Measurements from ENCODE around the gene ELOVL6.
"Not testable (repeated sequence)": the region's sequence is repeated elsewhere in the genome, so short reads cannot be mapped to it uniquely, and the experiment has no call there.

The ELOVL6 gene

GRCh38 chr4:110119880-110120279, 78.5 kb downstream of the ELOVL6 start:
- DNase-seq = no peak

- DNase-seq = no peak
Measured at GRCh38 chr4:110119337-110119736, 79.1 kb downstream of the ELOVL6 start.

DNA sequence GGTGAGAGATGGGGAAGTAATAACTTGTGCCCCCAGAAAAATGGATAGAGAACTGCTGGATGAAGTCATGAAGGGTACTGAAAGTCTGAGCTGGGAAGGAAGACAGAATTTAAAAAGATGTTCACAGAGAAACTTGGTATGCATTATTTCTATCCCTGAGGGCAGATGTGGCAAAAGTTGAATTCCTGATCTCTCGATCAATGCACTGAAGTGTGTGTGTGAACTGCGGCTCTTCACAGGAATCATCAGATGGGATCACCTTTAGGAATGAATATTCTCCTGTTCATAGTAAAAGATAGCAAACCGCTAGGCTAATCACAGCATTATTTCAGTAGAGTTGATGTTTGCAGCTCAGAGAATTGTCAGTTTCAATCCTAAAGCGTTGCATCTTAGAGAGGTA, 86.4 kb downstream of the ELOVL6 start:
- DNase-seq = no peak

GRCh38 chr4:110109455-110109854, 89.0 kb downstream of the ELOVL6 start:
- DNase-seq = no peak

- no peak for DNase-seq
Measured at GRCh38 chr4:110108960-110109359, 89.5 kb downstream of the ELOVL6 start.

DNA sequence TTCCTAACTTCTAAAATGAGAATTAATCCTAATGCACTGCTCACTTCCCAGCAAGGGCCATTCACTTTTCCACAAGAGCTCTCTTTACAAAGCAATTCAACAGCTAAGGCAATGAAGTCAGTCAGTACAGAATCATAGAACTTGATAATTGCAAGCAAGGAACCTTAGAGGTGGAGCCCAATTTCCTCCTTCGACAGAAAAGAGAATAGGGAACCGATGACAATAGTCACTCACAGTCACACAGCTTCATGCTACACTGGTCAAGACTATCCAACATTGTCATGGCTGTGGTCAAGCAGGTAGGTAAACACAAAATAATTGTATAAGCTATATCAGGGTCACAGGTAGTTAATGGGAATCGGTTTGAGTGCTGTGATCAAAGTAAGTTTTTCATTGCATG, 90.0 kb downstream of the ELOVL6 start:
- DNase-seq = no peak

DNA sequence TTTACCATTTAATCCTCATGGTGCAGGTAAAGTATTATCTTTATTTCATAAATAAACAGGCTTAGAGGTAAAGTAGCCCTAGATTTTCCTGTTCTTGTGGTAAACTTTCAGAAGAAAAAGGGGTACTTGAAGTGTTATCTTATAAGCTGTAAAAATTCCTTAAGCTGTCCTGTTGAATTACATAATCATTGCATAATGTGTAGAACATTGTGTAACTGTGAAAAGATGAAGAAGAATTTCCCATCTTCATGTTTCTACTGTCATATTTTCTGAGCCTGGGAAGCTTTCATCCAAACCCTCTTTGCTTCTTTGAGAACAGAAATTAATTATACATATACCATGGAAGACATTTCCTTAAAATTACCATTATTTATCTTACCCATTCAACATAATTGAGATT, 90.5 kb downstream of the ELOVL6 start:
- no peak for DNase-seq

- DNase-seq = no peak
Measured at GRCh38 chr4:110106931-110107296, 91.5 kb downstream of the ELOVL6 start.

DNA sequence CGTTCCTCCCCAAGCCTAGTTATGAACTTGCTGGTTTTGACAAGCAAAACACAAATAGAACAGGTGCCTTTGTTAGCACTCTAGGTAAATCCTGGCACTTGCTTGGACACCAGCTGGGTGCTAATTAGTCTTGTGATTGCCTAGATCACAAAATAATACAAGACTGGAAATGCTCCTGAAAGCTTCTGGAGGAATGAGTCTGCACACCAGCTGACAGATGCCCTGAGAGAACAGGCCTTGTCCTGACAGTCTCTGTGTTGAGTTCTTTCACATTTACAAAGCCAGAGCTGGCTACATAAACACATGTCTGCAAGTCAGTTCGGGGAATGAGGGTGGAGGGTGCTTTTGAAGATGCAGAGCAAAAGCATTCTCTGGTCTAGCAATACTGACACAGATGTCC, 93.8 kb downstream of the ELOVL6 start:
- DNase-seq = no peak

- no peak for DNase-seq
Measured at GRCh38 chr4:110099638-110100037, 98.8 kb downstream of the ELOVL6 start.

DNA sequence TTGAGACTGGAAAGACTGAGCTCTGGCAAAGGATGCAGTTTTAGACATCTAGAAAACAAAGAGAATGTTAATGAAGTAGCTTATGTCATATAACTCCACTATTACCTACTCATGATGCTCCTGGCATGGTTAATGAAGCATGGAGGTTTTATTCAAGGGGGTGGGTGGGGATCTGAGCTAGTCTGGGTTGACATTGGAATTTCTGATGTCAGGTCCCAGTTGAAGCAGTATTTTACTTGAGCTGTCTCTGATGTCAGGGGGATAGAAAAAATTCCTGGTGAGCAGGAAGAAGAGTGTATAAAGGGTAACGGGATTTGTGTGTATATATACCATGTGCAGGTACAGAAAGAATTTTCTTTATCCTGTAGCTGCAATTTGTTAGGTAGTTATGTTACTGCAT, 102.0 kb downstream of the ELOVL6 start:
- no peak for DNase-seq

- no peak for DNase-seq
Measured at GRCh38 chr4:110092646-110093045, 105.8 kb downstream of the ELOVL6 start.

- DNase-seq = no peak
Measured at GRCh38 chr4:110091434-110092140, 106.8 kb downstream of the ELOVL6 start.

DNA sequence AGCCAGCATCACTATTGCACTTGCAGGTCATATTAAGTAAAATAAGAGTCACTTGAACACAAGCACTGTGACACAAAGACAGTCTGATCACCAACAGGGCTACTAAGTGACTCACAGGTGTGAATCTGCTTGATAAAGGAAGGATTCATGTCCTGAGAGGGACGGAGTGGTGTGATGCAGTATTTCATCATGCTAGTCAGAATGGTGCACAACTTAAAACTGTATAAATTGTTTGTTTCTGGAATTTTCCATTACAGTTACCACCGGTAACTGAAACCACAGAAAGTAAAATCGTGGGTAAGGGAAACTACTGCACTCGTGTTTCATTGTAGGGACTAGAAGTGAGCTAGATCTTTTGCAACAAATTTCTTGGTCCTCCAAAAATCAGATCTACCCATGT, 109.7 kb downstream of the ELOVL6 start:
- DNase-seq = no peak

GRCh38 chr4:110087070-110087708, 111.2 kb downstream of the ELOVL6 start:
- DNase-seq = peak; percentile 29 to 42

DNA sequence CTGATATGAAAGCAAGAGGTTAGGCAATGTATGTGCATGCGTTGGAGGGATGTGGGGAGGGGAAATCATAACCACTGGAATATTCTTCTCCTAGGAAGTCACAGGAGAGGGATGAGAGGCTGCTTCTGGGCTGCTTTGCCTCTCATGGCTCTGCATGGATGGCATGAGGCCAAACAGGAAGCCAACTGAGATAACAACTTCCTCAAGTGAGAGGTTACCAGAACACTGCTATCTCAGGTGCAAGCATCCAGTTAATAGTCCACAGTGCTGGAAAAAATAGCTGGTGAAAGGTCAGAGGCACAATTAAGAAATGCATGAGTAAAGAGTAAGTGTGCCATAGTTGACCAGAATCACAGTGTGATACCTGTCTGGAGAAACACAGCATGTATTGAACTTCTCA, 113.3 kb downstream of the ELOVL6 start:
- peak in 1 of 2 experiments; percentile 15 for DNase-seq

DNA sequence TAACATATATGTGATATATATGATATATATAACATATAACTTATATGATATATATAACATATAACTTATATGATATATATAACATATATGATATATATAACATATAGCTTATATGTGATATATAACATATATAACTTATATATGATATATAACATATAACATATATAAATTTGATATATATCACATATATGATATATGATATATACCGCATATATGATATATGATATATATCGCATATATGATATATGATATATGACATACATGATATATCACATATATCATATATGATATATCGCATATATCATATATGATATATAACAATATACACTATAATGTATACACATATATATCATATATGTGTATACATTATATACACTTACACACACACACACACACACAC, 114.3 kb downstream of the ELOVL6 start:
- DNase-seq = no peak

- not testable (repeated sequence) for DNase-seq
Measured at GRCh38 chr4:110078148-110078547, 120.3 kb downstream of the ELOVL6 start.

DNA sequence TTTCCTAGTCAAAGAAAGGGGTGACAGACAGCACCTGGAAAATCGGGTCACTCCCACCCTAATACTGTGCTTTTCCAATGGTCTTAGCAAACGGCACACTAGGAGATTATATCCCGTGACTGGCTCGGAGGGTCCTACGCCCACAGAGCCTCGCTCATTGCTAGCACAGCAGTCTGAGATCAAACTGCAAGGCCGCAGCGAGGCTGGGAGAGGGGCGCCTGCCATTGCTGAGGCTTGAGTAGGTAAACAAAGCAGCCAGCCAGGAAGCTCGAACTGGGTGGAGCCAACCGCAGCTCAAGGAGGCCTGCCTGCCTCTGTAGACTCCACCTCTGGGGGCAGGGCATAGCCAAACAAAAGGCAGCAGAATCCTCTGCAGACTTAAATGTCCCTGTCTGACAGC, 121.6 kb downstream of the ELOVL6 start:
- DNase-seq = not testable (repeated sequence)

DNA sequence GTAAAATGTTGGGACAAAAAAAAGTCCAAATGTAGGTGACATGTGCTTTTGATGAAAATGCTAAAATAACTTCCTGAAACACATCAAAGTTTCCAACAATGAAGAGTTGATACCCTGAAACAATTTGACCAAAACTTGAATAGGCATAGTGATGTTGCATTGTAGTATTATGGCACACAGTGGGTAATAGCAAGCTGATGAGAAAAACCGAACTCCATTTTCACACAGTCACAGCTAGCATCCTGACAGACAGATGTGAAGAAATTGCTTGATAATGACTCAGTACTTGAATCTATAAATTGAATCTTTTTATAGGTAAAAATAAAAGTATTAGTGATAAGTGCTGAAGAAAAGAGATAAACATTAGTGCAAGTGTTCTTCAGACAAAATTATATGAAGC, 122.5 kb downstream of the ELOVL6 start:
- no peak for DNase-seq

GRCh38 chr4:110075083-110075738, 123.2 kb downstream of the ELOVL6 start:
- no peak for DNase-seq

DNA sequence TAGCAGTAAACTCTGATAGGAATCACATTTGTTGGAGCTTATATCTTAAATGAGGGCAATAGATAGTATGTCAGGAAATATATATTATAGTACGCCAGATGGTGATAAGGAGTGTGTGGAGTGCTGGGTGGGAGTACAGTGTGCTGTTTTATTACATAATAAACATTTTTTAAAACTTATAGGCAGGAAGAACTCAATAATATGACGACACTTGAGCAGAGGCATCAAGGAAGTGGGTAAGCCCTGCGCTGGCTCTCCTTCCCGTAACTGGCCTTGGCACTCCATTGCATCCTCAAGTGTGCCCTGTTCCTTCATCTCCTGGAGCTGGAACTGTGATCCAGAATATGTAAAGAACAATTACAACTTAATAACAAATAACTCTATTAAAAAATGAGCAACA, 123.8 kb downstream of the ELOVL6 start:
- no peak for DNase-seq

DNA sequence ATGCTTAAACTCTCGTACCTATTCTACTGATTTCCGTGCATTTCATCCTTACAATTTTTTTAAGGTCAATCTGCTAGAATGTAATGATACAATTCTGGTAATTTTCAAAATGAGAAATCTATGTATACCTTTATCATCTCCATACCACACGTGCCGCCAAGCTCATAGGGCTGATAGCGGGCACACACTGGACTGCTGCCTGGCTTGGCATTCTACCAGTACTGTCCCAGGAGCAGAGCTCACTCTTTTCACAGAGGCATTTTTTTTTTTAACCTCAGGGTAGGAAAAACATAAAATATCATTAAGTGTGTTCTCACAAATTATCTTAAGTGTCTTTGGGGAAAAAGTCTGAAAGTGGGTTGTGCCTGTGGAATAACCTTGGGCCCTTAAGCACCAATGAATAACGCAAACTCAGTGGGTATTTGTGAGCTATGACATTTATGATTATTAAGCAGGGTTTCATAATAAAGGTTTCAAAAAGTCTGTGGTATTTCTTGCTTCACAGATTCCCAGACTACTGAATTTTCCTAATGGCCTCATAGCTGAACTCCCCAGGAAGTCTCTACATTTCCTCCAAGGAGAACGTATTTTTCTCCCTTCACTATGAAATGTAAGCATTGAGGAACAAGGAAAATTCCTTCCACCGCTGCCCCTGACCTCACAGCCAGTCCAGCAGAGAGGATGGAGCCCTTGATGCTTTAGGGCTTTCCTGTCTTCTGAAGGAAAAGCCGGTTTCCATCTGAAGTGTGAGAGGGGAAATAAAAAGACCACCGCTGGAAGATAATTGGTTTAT, 125.2 kb downstream of the ELOVL6 start:
- DNase-seq = no peak

DNA sequence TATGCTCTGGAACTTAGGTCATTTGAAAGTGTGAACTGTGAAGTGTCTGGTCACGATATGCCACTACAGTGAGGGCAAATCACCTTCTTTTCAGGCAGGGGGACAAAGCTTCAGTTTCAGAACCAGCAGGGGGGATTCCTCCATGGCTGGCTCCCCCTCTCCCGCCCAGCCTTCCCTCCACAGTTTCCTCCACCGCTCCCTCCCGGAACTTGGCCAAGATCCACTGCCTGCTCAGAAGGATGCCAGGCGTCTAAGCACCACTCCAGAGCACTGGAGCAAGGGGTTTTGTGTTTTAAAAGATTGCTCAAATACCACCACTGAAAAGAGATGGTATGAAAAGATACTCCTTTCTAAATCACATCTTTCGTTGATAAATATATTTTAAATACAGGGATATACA, 126.9 kb downstream of the ELOVL6 start:
- no peak for DNase-seq

Measured in SHP77 (cell line).